Mesodermal cell (in vitro differentiated cells): ENCODE data around the gene PLEKHA1.

Source experiments
- H3K27ac ChIP-seq: 2 replicates; pipeline ENCODE4 v1.7.0; 2013; ENCODE audit warnings: mild to moderate bottlenecking, low read depth, low read length, moderate library complexity; ENCODE audit not compliant: severe bottlenecking
- H3K36me3 ChIP-seq: 2 replicates; pipeline ENCODE4 v1.7.1; 2013; ENCODE audit warnings: mild to moderate bottlenecking, low read length, moderate library complexity; ENCODE audit not compliant: control insufficient read depth, insufficient read depth
- H3K4me1 ChIP-seq: one replicate; pipeline ENCODE4 v1.7.1; 2013; ENCODE audit warnings: mild to moderate bottlenecking, low read length; ENCODE audit not compliant: insufficient read depth, control insufficient read depth, poor library complexity, severe bottlenecking
- H3K4me3 ChIP-seq: 2 replicates; pipeline ENCODE4 v1.7.0; 2013; ENCODE audit warnings: low read length, control low read depth, mild to moderate bottlenecking; ENCODE audit not compliant: insufficient read depth, poor library complexity, severe bottlenecking; ENCODE audit errors: extremely low read depth
- H3K9me3 ChIP-seq: 2 replicates; pipeline ENCODE4 v1.7.1; 2013; ENCODE audit warnings: mild to moderate bottlenecking, low read length, moderate library complexity; ENCODE audit not compliant: control insufficient read depth
- WGBS, 2 experiments: methylation state at CpG; one replicate each; pipeline ENCODE4 v1.1.5; 2013; ENCODE audit warnings: missing lambda C conversion rate in 2 of 2; ENCODE audit not compliant: insufficient coverage in 2 of 2; 5-methylcytosine and 5-hydroxymethylcytosine counted together

Gene PLEKHA1

DNA sequence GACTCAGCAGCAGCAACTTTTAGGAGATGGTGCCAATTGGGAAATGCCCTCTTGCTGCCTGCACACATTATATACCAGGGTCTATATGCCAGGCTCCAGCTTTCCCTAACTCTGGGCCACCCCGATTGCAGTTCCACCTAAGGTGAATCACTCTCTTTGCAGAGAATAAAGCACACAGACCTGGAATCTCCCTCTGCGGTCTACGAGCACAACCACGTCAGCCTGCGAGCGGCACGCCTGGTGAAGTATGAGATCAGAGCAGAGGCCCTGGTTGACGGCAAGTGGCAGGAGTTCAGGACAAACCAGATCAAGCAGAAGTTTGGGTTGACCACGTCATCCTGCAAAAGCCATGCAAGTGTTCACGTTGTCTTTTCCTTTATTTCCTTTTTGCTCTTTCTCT lies 38.2 kb upstream of the PLEKHA1 start:
- Histone ChIP-seq H3K36me3 (no peaks in the 10 kb centered on the region), H3K4me3 (no peak overlapping the region), H3K27ac (no peak overlapping the region), H3K4me1 (no peaks in the 10 kb centered on the region), H3K9me3 (no peaks in the 10 kb centered on the region)
- 93 to 94% methylated on average over 9 to 10 of the region's 10 CpGs for WGBS, 2 experiments

DNA sequence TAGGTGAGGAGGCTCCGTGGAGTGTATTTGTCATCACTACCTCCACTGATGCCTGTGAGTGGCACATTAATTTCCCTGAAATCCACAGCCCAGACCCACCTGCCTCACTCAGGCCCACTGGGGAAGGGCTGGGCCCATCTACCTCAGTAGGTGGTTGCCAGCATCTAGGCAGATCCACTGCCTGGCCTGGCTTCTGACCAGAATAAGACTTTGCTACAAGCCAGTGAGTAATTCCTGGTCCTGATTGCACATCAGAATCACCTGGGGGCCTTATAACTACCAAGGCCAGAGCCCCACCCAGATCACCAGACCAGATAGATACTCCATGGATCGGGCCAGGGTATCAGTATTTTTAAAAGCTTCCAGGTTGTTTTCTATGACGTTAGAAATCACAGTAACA lies 37.5 kb upstream of the PLEKHA1 start:
- WGBS, 2 experiments: 86% methylated on average over 1 of the region's 3 CpGs; no CpG with 5 or more reads in 1 of the 2 experiments
- Histone ChIP-seq H3K4me3 (no peak overlapping the region), H3K27ac (no peak overlapping the region), H3K4me1 (no peaks in the 10 kb centered on the region), H3K9me3 (no peaks in the 10 kb centered on the region), H3K36me3 (no peaks in the 10 kb centered on the region)

DNA sequence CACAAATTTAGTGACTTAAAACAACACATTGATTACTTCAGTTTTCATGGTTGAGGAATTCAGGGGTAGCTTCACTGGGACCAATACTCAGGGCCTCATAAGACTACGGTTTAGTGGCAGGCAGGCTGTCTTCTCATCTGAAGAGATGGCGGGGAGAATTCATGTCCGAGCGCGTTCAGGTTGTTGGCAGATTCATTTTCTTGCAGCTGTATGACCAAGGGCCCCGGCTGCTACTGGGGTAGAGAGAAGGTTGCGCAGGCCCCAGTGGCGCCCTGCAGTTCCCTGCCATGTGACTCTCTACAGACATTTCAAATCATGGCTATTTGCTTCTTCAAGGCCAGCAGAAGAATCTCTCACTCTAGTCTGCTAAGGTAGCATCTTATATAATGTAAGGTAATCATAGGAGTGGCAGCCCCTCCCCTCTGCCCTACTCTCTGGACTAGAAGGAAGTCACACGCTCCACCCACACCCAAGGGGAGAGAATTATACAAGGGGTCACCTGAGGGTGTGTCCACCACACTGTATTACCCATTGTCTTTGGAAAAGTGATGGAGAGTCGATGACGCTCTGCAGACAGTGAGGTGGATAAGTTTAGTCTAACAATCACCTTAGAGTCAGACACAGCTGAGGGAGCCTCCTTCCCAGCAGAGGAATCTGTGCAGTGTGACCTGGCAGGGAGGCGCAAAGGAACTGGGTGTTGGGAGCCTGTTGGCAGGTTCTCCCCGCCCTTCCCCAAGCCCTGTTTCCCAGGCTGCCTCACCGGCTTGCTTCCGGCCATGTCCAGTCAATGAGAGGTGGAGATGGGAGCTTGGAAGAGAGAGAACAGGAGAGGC lies 35.7 kb upstream of the PLEKHA1 start:
- Histone ChIP-seq H3K4me1 (no peaks in the 10 kb centered on the region), H3K4me3 (no peak overlapping the region), H3K27ac (no peak overlapping the region), H3K36me3 (no peaks in the 10 kb centered on the region), H3K9me3 (no peaks in the 10 kb centered on the region)
- WGBS, 2 experiments: 93 to 94% methylated on average over 8 to 9 of the region's 15 CpGs

DNA sequence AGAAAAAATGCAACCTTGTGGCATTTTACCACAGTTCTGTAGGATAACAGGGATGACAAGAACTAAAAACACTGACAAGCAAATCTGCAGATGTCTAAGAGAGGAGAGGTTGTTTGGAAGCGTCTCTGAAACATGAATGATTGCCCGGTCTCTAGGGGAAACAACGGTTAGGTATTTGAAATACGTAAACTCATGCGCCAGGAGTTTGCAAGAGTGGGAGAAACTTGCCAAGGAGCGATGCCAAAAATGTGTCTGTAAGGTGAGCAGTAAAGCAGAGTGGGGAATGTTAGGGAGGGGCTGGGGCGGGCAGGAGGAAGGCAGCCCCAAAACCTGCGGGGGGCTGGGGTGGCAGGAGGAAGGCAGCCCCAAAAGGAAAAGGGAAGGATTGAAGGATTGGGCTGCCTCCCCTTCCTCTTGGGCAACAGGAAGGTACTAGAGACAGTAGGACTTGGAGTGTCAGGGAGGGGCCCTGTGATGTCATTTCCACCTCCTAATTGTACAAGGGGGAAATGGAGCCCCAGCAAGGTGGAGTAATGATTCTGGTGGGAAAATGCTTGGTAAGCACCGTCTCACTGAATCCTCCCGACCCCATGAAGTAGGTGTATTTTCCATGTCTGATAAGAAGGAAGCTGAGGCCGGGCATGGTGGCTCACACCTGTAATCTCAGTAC lies 33.2 kb upstream of the PLEKHA1 start:
- no peaks in the 10 kb centered on the region for H3K4me1 ChIP-seq
- 88 to 96% methylated on average over 9 to 11 of the region's 11 CpGs for WGBS, 2 experiments

DNA sequence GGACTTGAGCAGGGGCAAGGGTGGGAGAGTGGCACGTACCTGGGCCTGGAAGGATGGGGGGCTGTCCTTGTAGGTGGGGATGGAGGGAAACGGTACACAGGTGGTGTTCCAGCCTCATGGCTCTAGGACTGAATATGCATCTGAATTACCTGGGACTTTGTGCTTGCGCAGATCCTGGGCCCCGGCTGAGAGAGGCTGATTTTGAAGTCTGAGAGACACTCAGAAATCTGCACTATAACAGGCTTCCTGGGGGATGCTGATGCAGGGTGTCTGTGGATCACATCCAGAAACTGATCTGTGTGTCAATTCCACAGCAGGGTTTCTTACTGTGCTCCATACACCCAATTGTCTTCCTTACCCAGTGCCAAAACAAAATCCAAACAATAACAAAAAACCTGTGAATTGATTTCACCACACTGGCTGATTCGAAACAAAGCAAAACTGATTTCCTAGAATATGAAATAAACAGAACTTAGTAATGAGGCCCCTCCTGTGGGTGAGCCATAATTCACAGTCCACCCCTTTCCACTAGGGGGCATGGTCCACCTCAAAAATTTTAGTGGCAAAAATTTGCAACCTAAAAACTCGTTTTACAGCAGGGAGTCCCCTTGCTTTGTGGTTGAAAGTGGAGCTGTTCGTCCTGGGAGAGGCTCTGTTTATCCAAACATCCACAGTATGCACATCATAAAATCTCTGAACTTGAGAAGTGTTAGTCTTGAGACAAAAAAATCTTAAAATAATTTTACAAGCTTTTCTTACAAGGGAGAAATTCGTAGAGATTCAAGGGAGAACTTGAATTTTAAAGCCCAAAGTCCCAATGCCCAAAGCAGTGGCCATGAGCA lies 32.0 kb upstream of the PLEKHA1 start:
- Histone ChIP-seq H3K36me3 (no peaks in the 10 kb centered on the region), H3K4me1 (no peaks in the 10 kb centered on the region), H3K4me3 (no peak overlapping the region), H3K9me3 (peaks cover 8% of the 10 kb centered on the region), H3K27ac (no peak overlapping the region)
- 82 to 84% methylated on average over 4 of the region's 8 CpGs for WGBS, 2 experiments

More for the DNA sequence above, 33.2 kb upstream of the PLEKHA1 start:
- Histone ChIP-seq H3K9me3 (no peaks in the 10 kb centered on the region), H3K36me3 (no peaks in the 10 kb centered on the region), H3K27ac (no peak overlapping the region), H3K4me3 (no peak overlapping the region)

DNA sequence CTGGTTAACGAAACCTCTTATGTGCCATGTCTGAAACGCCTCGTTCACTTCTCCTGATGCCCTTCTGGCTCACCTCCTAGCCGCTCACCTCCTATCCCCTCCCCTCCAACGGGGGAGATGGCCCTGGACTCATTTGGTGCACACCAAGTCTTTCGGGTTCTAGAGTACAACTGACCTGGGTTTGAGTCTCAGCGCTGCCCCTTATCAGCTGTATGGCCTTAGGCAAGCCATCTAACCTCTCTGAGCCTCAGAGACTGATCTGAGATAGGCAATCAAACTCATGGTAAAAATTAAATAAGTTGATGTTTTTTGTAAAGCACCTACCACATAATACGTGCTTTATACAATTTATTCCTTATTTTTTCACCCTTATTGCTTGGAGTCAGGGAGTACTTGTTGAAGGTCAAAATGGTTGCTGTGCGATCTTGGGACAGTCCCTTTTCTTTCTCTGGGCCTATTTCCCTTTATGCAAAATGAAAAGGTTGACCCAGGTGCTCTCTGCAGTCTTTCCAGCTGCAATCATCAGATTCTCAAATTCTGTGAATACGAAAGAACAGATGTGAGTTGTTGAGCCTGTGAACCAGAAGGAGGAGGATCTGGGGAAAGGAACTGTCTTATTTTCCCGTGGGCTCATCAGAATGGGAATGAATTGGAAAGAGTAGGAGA lies 31.2 kb upstream of the PLEKHA1 start:
- H3K27ac ChIP-seq: no peak overlapping the region
- H3K36me3 ChIP-seq: no peaks in the 10 kb centered on the region
- WGBS, 2 experiments: 88 to 98% methylated on average over 6 to 9 of the region's 11 CpGs
- H3K9me3 ChIP-seq: peaks cover 8% of the 10 kb centered on the region
- no peak overlapping the region for H3K4me3 ChIP-seq
- no peaks in the 10 kb centered on the region for H3K4me1 ChIP-seq

DNA sequence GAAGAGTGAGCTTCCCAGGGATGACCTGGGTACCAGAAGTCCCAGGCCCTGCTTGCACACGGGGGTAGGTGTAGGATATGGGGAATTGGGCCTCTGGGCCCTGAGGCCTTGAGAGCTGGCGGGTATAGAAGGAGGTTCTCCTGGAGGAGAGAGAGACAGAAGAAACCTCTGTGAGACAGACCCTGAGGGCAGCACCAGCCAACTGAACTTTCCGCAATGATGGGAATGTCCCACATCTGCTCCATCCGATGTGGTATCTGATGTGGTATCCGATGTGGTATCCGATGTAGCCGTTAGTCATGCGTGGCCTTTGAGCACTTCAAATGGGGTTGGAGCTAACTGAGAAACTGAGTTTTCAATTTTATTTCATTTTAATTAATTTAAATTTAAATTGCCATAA lies 30.6 kb upstream of the PLEKHA1 start:
- Histone ChIP-seq H3K4me1 (no peaks in the 10 kb centered on the region), H3K4me3 (no peak overlapping the region), H3K36me3 (no peaks in the 10 kb centered on the region), H3K27ac (no peak overlapping the region), H3K9me3 (peaks cover 8% of the 10 kb centered on the region)
- WGBS, 2 experiments: 90 to 92% methylated on average over 4 of the region's 8 CpGs

DNA sequence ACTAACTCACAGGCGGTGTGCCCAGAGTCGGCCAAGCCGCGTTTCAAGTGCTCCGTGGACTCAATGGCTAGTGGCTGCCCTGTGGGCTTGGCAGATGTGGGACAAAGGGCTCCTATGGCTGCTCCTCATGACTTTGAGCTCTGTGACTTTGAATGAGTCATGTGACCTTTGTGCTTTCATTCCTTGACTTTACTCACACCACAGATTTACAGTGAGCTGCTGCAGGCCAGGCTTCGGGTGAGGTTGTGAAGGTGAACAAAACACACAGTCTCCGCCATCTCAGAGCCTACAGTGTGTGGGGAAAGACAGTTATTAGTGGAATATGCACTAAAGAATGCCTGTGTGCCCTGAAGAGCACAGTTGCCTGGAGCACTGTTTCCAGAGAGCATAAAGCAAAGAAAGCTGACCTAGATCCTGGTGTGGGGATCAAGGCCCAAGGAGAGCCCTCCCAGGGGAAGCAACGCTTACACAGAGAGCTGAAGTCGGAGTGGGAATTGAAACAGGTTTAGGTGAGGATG lies 29.7 kb upstream of the PLEKHA1 start:
- WGBS, 2 experiments: 92% methylated on average over 8 to 9 of the region's 9 CpGs
- no peaks in the 10 kb centered on the region for H3K4me1 ChIP-seq
- no peak overlapping the region for H3K27ac ChIP-seq
- H3K9me3 ChIP-seq: peaks cover 8% of the 10 kb centered on the region
- H3K4me3 ChIP-seq: no peak overlapping the region
- no peaks in the 10 kb centered on the region for H3K36me3 ChIP-seq

DNA sequence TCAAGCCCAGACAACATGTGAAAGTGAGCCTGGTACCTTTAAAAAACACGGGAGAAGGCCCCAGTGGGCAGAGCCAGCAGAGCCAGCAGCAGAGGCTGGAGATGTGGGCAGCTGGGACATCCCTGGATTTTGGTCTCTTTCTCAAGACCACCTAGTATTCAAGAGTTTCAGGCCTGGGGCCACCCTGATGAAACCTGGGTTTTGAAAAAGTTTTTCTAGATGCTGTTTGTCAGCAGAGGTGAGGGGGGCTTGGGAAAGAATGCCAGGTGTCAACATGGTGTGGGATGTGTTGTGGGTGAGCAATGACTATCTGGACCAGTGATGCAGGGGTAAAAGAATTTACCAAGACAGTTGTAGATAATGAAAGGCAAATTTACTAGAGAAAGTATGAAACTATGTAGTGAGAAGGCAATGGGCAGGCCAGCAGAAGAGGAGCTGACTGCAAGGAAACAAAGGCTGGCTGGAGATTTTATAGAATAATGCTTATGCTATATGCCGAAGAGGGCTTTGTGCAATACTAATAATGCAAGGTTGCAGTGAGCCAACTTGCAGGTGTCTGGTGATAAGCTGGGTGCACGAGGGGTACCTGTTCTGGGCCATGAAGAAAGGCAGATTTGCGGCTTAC lies 28.1 kb upstream of the PLEKHA1 start:
- peaks cover 8% of the 10 kb centered on the region for H3K9me3 ChIP-seq
- 85 to 87% methylated on average over 4 of the region's 4 CpGs for WGBS, 2 experiments
- no peaks in the 10 kb centered on the region for H3K4me1 ChIP-seq
- no peak overlapping the region for H3K4me3 ChIP-seq
- H3K27ac ChIP-seq: no peak overlapping the region
- H3K36me3 ChIP-seq: no peaks in the 10 kb centered on the region
